Peyer's patch (tissue), 4 donors: ENCODE measurements around the gene NANS.

Experiments
- POLR2A ChIP-seq, 2 donors: fragments of 450-650 bp; IDR thresholded peaks; one replicate each; pipeline ENCODE4 v1.5.1; 2017; ENCODE audit warnings: antibody characterized with exemption in 2 of 2, mild to moderate bottlenecking in 2 of 2, moderate library complexity in 2 of 2
- TF ChIP-seq, protein P1 (sequence below), 6 experiments: fragments of 450-650 bp in 4 of 6; fragments of 200-600 bp in 2 of 6; sonication (generic) in 1 of 6; IDR thresholded peaks; one replicate each; pipeline ENCODE4 v1.5.1; 2017 to 2019; ENCODE audit warnings: antibody characterized with exemption in 6 of 6, mild to moderate bottlenecking in 3 of 6, moderate library complexity in 1 of 6

DNA sequence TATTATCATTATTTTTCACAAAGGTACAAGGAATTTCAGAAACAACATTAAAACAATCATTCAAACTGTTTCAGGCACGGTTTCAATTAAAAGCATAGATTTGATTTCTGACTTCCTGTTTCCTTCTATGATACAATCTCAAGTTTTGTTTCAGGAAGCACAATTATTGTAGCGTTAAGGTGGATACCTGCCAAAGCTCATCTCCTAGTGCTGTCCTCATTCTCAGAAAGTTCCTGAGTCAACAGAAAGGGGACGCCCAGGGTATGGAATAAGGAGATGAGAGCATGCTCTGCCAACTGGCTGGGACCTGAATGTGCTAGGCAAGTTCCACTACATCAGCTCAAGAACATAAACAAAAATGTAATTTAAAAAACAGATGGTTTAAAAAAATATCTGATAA is 64.5 kb downstream of the NANS start:
- TF ChIP-seq POLR2A (IDR thresholded peaks at IDR 0.05): no peak
- TF ChIP-seq, protein P1, sequence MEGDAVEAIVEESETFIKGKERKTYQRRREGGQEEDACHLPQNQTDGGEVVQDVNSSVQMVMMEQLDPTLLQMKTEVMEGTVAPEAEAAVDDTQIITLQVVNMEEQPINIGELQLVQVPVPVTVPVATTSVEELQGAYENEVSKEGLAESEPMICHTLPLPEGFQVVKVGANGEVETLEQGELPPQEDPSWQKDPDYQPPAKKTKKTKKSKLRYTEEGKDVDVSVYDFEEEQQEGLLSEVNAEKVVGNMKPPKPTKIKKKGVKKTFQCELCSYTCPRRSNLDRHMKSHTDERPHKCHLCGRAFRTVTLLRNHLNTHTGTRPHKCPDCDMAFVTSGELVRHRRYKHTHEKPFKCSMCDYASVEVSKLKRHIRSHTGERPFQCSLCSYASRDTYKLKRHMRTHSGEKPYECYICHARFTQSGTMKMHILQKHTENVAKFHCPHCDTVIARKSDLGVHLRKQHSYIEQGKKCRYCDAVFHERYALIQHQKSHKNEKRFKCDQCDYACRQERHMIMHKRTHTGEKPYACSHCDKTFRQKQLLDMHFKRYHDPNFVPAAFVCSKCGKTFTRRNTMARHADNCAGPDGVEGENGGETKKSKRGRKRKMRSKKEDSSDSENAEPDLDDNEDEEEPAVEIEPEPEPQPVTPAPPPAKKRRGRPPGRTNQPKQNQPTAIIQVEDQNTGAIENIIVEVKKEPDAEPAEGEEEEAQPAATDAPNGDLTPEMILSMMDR (IDR thresholded peaks at IDR 0.05): peak in 3 of 6 experiments; percentile 57 to 69 (median 57)
